KG1 (cell line): ENCODE data around the gene CKMT1B.
"Not testable (repeated sequence)": the region's sequence is repeated elsewhere in the genome, so short reads cannot be mapped to it uniquely, and the experiment has no call there.

ENCODE experiments used
- DNase-seq: peaks from one replicate; lab custom pipeline; 2025; lab: John Stamatoyannopoulos, UW

Gene CKMT1B

DNA sequence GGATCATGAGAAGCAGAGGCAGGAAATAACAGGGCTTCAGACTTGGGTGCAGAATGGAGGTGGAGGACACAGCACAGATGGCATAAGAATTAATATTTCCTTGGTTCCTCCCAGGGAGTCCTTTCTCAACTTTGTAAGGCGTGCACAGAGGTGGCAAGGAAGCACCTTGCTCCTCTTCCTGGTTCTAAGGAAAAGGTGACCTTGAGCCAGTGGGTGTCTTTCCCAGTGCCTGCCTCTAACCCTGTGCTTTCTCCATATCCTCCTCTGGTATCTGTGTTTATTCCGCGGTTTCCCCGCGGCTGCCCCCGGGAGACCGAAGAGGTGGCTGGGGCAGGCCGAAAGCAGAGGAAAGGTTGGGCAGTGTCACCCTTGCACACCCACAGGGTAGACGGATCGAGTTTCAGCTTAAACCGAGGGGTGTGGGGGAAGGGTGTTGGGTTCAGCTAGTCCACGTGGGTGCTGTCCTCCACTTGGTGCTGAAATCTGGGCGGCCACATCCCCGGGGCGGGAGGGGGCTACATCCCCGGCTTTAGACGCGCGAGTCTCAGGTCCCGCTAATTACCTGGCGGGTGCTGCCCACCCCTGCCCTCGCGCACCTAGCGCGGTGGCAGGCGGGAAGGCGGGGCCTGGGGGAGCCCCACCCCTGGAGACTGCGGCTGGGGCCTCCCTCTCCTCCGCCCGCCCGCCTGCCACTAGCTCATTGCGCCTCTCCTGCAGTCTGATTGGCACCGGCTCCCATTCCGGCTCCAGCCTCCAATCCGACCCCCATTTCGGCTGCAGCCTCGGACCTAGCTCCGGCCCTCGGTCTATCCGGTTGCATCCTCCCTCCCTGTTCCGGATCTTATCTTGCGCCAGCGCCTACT is at the start of gene CKMT1B:
Gene CKMT1B, plus strand, starts transcription at position 700 of the 863 bp plus-strand sequence. CDS start 192 bp downstream, outside the sequence.
- DNase-seq, result not testable (repeated sequence)

DNA sequence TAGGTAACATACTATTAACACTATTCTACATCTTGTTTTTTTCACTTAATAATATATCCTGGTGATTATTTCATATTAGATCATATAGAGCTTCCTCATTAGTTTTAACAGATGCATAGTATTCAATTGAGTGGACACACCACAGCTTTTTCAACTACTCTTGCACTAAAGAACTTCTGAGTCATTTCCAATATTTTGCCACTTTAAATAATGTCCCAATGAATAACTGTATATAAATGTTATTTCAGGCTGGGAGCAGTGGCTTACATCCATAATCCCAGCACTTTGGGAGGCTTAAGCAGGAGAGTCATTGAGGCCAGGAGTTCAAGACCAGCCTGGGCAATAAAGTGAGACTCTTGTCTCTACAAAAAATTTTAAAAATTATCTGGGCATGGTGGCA is 49.6 kb upstream of the CKMT1B start:
- no peak for DNase-seq

- no peak for DNase-seq
Observed at GRCh38 chr15:43545426-43545825, 48.4 kb upstream of the CKMT1B start.

GRCh38 chr15:43547539-43547938 is 46.3 kb upstream of the CKMT1B start:
- DNase-seq, result no peak

DNA sequence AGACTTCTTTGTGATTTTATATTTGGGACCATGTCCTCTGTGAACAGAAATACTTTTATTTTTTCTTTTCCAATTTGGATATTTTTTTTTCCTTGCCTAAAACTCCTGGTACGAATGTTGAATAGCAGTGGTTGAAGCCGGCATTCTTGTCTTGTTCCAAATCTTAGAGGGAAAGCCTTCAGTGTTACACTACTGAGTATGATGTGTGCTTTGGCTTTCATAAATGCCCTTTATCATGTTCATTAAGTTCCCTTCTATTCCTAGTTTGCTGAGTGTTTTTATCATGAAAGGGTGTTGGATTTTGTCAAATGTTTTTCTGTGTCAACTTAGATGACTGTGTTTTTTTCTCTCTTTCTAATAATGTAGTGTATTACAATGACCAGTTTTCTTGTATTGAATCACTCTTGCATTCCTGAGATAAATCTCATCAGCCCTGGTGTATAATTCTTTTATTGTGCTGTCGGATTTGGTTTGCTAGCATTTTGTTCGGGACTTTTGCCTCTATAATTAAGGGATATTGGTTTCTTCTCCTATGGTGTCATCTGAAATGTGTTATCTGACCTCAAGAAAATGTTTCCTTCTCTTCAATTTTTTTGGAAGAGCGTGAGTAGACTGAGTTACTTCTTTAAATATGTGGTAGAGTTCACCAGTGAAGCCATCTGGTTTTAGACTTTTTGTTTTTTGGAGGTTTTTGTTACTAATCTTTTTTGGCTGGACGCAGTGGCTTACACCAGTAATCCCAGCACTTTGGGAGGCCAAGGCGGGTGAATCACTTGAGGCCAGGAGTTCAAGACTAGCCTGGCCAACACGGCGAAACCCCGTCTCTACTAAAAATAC is 43.1 kb upstream of the CKMT1B start:
- no peak for DNase-seq

- DNase-seq, result no peak
Observed at GRCh38 chr15:43552256-43552655, 41.6 kb upstream of the CKMT1B start.

- DNase-seq, result no peak
Observed at GRCh38 chr15:43552986-43553385, 40.8 kb upstream of the CKMT1B start.

DNA sequence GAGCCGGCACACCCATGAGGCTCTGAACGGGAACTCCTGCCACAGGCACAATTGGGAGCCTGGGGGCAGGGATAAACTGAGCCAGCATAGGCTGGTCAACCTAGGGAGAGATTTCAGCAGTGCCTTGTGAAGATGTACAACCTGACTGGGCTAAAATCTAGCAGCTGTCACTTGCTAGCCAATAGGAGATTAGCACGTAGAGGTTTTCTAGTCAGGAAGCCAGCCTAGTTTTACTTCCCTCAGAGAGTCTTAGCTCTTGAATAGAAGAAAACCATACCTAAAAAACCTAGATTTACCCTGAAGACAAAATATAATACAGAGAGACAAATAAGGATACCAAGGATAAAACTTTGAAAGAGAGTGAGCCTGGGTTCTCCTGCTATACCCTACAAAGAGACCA is 31.1 kb upstream of the CKMT1B start:
- not testable (repeated sequence) for DNase-seq

DNA sequence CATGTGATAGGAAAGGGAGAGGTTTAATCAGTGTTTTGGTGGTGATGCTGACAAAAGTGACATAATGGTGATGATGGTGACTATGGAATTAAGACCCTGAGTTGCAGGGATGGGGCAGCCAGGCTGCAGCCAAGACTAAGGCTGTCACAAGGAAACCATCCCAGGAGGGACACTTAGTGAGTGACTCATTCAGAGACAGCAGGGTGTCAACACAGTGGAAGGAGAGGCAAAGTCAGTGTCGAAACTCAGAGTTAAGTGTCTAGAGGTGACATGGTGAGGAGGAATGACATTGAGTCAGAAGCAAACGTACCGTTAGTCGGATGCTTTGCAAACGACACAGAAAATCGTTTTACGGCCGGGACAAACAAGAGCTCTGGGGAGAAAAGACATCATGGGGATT is 30.0 kb upstream of the CKMT1B start:
- DNase-seq, result not testable (repeated sequence)

GRCh38 chr15:43566615-43567014 is 27.2 kb upstream of the CKMT1B start:
- not testable (repeated sequence) for DNase-seq

DNA sequence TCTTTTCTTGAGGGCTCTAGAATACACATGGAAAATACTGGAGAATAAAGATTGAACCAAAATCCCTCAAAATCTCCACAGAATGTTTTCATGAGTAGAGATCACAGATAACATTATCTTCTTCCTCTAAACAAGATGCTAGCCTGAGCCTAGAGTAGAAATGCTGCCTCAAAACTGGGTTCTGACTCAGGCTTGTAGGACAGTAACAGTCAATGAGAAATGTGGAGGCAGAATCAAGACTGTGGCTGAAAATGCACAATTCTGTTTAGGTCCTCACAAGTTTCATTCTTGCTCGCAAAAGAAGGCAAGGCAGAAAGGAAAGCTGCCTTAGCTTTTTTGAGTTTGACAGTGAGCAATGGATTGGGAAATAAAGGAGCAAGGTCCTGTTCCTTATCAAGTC is 19.2 kb upstream of the CKMT1B start:
- DNase-seq, result not testable (repeated sequence)

GRCh38 chr15:43589778-43590466 is 3.9 kb upstream of the CKMT1B start, which contains the start of gene PPIP5K1:
Gene PPIP5K1, minus strand, starts transcription at chr15:43590208. Its CDS starts 5,704 bp downstream, at chr15:43584504.
- not testable (repeated sequence) for DNase-seq

GRCh38 chr15:43592841-43593240 is 986 bp upstream of the CKMT1B start:
- DNase-seq, result not testable (repeated sequence)

GRCh38 chr15:43599131-43599530 is 5.3 kb downstream of the CKMT1B start:
- not testable (repeated sequence) for DNase-seq

GRCh38 chr15:43600200-43600599 is 6.4 kb downstream of the CKMT1B start:
- DNase-seq, result not testable (repeated sequence)

GRCh38 chr15:43602233-43602632 is 8.4 kb downstream of the CKMT1B start:
- not testable (repeated sequence) for DNase-seq

DNA sequence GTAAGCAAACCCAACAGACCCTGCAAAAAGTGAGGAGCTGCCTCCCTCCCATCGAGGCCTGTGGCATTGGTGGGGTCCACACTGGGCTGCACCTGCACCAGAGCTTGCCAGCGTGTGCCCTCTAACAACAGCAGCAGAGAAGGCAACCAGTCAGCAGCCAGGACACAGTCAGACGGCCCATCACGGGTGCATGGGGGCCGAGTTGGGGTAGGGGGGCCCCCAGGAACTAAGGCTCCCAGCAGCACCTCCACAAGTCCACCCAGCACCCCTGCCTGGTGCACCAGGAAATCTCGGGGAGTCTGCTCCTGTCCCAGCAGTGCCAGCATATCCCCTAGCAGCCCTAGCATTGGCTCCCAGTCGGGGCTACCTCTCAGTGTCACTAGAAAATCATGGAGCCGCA is 23.9 kb downstream of the CKMT1B start:
- not testable (repeated sequence) for DNase-seq

- not testable (repeated sequence) for DNase-seq
Observed at GRCh38 chr15:43618700-43619099, 24.9 kb downstream of the CKMT1B start, which contains the start of gene STRC. Gene STRC, minus strand, starts transcription at chr15:43618800. Its CDS starts 78 bp downstream, at chr15:43618722.

DNA sequence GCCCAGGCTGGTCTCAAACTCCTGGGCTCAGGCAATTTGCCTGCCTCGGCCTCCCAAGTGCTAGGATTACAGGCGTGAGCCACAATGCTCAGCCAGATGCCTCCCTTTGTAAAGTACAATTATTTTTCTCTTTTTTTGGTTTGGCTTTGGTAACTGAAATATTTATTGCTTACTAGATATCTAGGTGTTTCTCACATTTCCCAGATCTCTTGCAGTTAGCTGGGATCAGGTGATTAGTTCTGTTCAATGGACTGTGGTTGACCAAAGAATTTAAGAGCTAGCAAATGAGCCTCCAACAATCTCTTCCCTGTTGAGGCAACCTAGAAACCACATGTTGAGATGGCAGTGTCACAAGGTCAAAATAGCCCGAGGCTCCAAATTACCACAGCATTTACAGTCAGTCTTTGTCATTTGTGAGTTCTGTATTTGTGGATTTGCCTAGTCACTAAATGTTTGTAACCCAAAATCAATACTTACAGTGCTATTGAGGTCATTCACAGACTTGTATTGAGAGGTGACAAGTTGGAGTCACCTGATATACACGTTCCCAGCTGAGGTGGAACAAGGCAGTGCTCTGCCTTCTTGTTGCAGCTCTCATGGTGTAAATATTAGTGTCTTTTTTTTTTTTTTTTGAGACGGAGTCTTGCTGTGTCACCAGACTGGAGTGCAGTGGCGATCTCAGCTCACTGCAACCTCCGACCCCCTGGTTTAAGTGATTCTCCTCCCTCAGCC is 28.4 kb downstream of the CKMT1B start:
- not testable (repeated sequence) for DNase-seq

GRCh38 chr15:43625106-43625505 is 31.3 kb downstream of the CKMT1B start:
- no peak for DNase-seq

GRCh38 chr15:43626937-43627336 is 33.1 kb downstream of the CKMT1B start:
- DNase-seq, result not testable (repeated sequence)
